Aorta (tissue), 5 donors: Measurements from ENCODE around the gene CDC42BPG. TPM values are rescaled to one million over a fixed set of nuclear protein-coding genes. Genes with fewer than 3 reads are reported as not detected.

Experiments used
- ATAC-seq: fragments of 200-7000 bp; cut with Tn5 transposase; one replicate; pipeline ENCODE4 v1.9.1; 2022; ENCODE audit warnings: moderate library complexity; ENCODE audit not compliant: low FRiP score
- DNase-seq, 2 donors: peaks; one replicate each; pipeline ENCODE4 v3.0.0-alpha.2; 2020
- H3K27ac ChIP-seq, 2 donors: one replicate each; pipeline ENCODE4 v1.5.1; 2013; ENCODE audit warnings: low read length in 2 of 2, mild to moderate bottlenecking in 2 of 2, moderate library complexity in 2 of 2, control low read depth in 1 of 2, inconsistent platforms in 1 of 2, low read depth in 1 of 2
- H3K27me3 ChIP-seq, 2 donors: one replicate each; pipeline ENCODE4 v1.6.1; 2013; ENCODE audit warnings: control low read depth in 1 of 2, low read length in 1 of 2, mild to moderate bottlenecking in 1 of 2, moderate library complexity in 1 of 2; ENCODE audit not compliant: insufficient read depth in 2 of 2, control insufficient read depth in 1 of 2
- H3K36me3 ChIP-seq, 2 donors: one replicate each; pipeline ENCODE4 v1.6.1; 2013; ENCODE audit warnings: control low read depth in 1 of 2, low read length in 1 of 2, mild to moderate bottlenecking in 1 of 2; ENCODE audit not compliant: insufficient read depth in 2 of 2, control insufficient read depth in 1 of 2
- H3K4me1 ChIP-seq, 2 donors: one replicate each; pipeline ENCODE4 v1.6.1; 2013; ENCODE audit warnings: low read length in 2 of 2, control low read depth in 1 of 2, mild to moderate bottlenecking in 1 of 2, moderate library complexity in 1 of 2; ENCODE audit not compliant: insufficient read depth in 2 of 2, control insufficient read depth in 1 of 2
- H3K4me3 ChIP-seq, 2 donors: one replicate each; pipeline ENCODE4 v1.5.1; 2013; ENCODE audit warnings: low read length in 2 of 2, control low read depth in 1 of 2, mild to moderate bottlenecking in 1 of 2
- H3K9me3 ChIP-seq: one replicate; pipeline ENCODE4 v1.6.1; 2013; ENCODE audit warnings: mild to moderate bottlenecking, low read length; ENCODE audit not compliant: control insufficient read depth
- WGBS, 2 donors: extraction: QIAGEN DNeasy Blood & Tissue Kit; methylation state at CpG; one replicate each; pipeline ENCODE4 v1.1.7; 2013; 5-methylcytosine and 5-hydroxymethylcytosine counted together
- intact Hi-C, 2 donors: fragments of 100-400 bp; cut with DNase I; formaldehyde crosslinking; loops; one replicate each; pipeline versions ENCODE4 v1.14.2 to v1.15.0; 2022
- polyA plus RNA-seq, 2 donors: library from polyadenylated mRNA; stranded (reverse); fragments of 200-250 nt; gene quantifications; one replicate each; pipeline ENCODE4 v1.2.3, GENCODE V29; 2013
- total RNA-seq, 2 donors: library from RNA; stranded (reverse); fragmentation: NEBNext Ultra II Directional; extraction: Animal tissue kit (Norgen Biotek cat#: 25700); gene quantifications; one replicate each; pipeline ENCODE4 v1.2.1, GENCODE V29; 2021
- donor health status: healthy with polysubstance abuse.
- donor health status: Bipolar disorder and iron deficiency.
- donor health status: DM: no; HTN: no; CAD: no.
- donor health status: DM: no; HTN: no; CAD: no.
- donor health status: DM: yes; HTN: yes; CAD: no.

The CDC42BPG gene
- total and polyA plus RNA-seq, 4 donors = 0.29 to 6.0 (median 0.86) TPM

GRCh38 chr11:64842851-64843685 is 1.4 kb downstream of the CDC42BPG start:
- Histone ChIP-seq H3K4me3 (no peak overlapping the region), H3K36me3 (no peaks in the 10 kb centered on the region)
- intact Hi-C loops = loop anchor here (10.0 kb wide), 1 partner anchor 152 kb away; the partner anchor contains the start of gene BATF2 (in 2 of the 2)

GRCh38 chr11:64842366-64842759 is 2.1 kb downstream of the CDC42BPG start:
- Histone ChIP-seq H3K36me3 (no peaks in the 10 kb centered on the region), H3K4me3 (no peak overlapping the region), H3K27me3 (no peaks in the 10 kb centered on the region), H3K9me3 (no peaks in the 10 kb centered on the region), H3K27ac (no peak overlapping the region), H3K4me1 (no peaks in the 10 kb centered on the region)
- intact Hi-C loops = loop anchor here (10.0 kb wide), 1 partner anchor 152 kb away; the partner anchor contains the start of gene BATF2 (in 2 of the 2)
- WGBS, 2 donors = 83 to 87% methylated on average over 6 of the region's 6 CpGs
- DNase-seq = no peak
- ATAC-seq = no peak

More at GRCh38 chr11:64842851-64843685, 1.4 kb downstream of the CDC42BPG start:
- ATAC-seq = no peak
- whole genome bisulfite sequencing, 2 donors = 90 to 93% methylated on average over 17 to 19 of the region's 19 CpGs
- Histone ChIP-seq H3K4me1 (no peaks in the 10 kb centered on the region), H3K9me3 (no peaks in the 10 kb centered on the region), H3K27ac (no peak overlapping the region), H3K27me3 (no peaks in the 10 kb centered on the region)
- DNase-seq = no peak

GRCh38 chr11:64841592-64842365 is 2.7 kb downstream of the CDC42BPG start:
- 91% methylated on average over 15 of the region's 15 CpGs for WGBS, 2 donors
- Histone ChIP-seq H3K4me3 (no peak overlapping the region), H3K9me3 (no peaks in the 10 kb centered on the region), H3K36me3 (no peaks in the 10 kb centered on the region), H3K4me1 (no peaks in the 10 kb centered on the region), H3K27me3 (no peaks in the 10 kb centered on the region), H3K27ac (no peak overlapping the region)
- intact Hi-C loops = loop anchor here (10.0 kb wide), 1 partner anchor 153 kb away; the partner anchor contains the start of gene BATF2 (in 2 of the 2)
- DNase-seq (no peak), ATAC-seq (no peak)

DNA sequence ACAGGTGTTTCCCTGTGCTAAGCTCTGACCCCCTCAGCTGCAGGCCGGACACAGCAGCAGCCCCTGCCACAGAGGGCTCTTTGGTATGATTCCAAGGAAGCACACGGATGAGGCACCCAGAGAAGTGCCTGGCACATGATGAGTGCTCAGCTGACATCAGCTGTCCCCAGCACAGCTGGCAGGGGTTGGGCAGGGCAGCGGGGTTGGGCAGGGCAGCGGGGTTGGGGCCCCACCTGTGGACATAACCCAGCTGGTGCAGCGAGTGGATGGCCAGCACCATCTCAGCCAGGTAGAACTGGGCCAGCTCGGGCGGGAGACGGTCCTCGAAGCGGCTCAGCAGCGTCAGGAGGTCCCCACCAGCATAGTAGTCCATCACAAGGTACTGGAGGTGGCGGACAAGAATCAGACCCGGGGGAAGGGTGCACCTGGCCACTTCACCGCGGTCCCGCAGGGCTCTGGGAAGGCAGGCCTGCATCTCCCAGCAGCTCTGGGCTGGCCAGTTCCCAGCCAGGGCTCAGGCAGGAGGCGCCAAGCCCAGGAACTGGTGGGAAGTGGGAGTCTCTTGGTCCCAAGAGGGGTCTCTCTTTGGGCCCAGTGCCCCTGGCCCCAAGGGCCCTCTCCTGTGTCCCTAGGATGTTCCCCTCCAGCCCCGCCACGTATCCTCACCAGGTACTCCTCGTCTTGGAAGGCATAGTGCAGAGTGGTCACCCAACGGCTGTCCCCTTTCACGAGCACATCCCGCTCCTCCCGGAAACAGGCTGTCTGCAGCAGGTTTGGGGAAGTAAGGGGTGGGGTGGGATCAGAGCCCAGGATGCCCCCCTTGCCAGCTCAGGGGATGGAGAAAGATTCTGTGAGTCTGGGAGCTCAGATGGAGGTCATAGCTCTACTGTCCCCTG is 4.3 kb downstream of the CDC42BPG start:
- no peak overlapping the region for H3K27ac ChIP-seq
- 91% methylated on average over 24 of the region's 24 CpGs for WGBS, 2 donors
- no peaks in the 10 kb centered on the region for H3K36me3 ChIP-seq
- no peaks in the 10 kb centered on the region for H3K4me1 ChIP-seq
- ATAC-seq (no peak), DNase-seq (no peak)
- intact Hi-C loops = loop anchor here (10.0 kb wide), 1 partner anchor 155 kb away; the partner anchor contains the start of gene BATF2 (in 2 of the 2)
- no peaks in the 10 kb centered on the region for H3K9me3 ChIP-seq
- H3K27me3 ChIP-seq = no peaks in the 10 kb centered on the region
- no peak overlapping the region for H3K4me3 ChIP-seq

DNA sequence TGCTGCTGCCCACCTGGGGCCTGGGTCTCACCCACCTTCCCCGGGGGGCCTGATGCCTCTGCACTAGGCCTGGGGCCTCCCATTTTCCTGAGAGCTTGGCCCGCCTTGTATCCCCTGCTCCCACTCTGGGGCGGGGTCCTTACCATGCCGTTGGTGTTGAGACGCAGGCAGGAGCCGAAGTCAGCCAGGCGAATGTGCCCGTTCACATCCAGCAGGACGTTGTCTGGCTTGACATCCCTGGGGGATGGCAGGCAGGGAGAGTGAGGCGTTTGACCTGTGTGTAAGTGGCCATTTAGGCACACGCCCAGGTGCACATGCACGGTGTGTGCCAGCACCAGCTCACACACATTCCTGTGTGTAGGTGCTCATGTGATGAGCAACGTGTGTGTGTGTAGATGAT is 5.1 kb downstream of the CDC42BPG start:
- Histone ChIP-seq H3K4me1 (no peaks in the 10 kb centered on the region), H3K9me3 (no peaks in the 10 kb centered on the region), H3K27me3 (no peaks in the 10 kb centered on the region), H3K36me3 (no peaks in the 10 kb centered on the region), H3K27ac (no peak overlapping the region), H3K4me3 (no peak overlapping the region)
- WGBS, 2 donors = 89 to 94% methylated on average over 12 to 13 of the region's 13 CpGs
- ATAC-seq = no peak
- no peak for DNase-seq
- intact Hi-C loops = no loop called here

- no peak for DNase-seq
- Histone ChIP-seq H3K27me3 (no peaks in the 10 kb centered on the region), H3K36me3 (no peaks in the 10 kb centered on the region), H3K9me3 (no peaks in the 10 kb centered on the region), H3K4me3 (no peak overlapping the region), H3K4me1 (no peaks in the 10 kb centered on the region), H3K27ac (no peak overlapping the region)
- ATAC-seq = no peak
- intact Hi-C loops = no loop called here
- WGBS, 2 donors = 93 to 94% methylated on average over 26 to 28 of the region's 28 CpGs
Observed at GRCh38 chr11:64838600-64839334, 5.7 kb downstream of the CDC42BPG start.

DNA sequence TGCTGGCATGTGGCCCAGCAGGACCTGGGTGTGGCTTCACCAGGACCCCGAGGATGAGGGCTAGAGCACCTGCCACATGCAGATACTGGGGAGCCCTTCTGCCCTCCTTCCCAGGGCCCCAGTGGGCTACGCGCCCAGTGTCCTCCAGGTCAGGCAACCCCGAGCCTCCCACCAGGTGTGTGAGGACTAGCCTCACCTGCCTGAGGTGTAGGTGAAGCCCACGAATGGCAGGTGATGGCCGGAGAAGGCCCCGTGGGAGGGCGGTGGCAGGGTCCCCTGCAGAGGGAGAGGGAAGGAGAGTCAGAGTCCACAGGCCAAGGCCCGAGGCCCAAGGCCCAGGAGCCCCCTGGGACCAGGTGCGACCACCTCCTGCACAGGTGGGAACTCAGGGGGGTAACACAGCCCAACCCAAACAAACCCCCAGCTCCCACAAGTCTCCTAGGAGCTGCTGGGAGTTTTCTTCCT is 6.5 kb downstream of the CDC42BPG start:
- ATAC-seq (no peak), DNase-seq (no peak)
- intact Hi-C loops = no loop called here
- no peaks in the 10 kb centered on the region for H3K36me3 ChIP-seq
- H3K27ac ChIP-seq = no peak overlapping the region
- 92 to 94% methylated on average over 10 of the region's 10 CpGs for WGBS, 2 donors
- no peaks in the 10 kb centered on the region for H3K27me3 ChIP-seq
- no peaks in the 10 kb centered on the region for H3K4me1 ChIP-seq
- no peak overlapping the region for H3K4me3 ChIP-seq
- H3K9me3 ChIP-seq = no peaks in the 10 kb centered on the region
